Measurements from ENCODE around the gene SUSD2. TPM values are rescaled to one million over a fixed set of nuclear protein-coding genes. Genes with fewer than 3 reads are reported as not detected.
"Not testable (repeated sequence)": the region's sequence is repeated elsewhere in the genome, so short reads cannot be mapped to it uniquely, and the experiment has no call there.

SUSD2 gene
- total and polyA plus RNA-seq, 2 donors (not counting 1 experiment from before 2014, with no cell fraction given), result 10.6 to 11.9 TPM

DNA sequence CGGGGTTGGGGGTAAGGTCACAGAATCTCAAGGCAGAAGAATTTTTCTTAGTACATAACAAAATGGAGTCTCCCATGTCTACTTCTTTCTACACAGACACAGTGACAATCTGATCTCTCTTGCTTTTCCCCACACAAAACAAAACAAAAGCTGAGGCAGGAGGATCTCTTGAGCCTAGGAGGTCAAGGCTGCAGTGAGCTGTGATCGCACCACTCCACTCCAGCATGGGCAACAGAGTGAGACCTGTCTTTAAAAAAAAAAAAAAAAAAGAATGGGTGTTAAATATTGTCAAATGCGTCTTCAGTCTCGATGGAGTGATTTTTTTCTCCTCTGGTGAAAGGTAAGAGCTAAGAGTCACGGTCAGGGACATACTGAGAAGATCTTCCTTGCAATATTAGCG lies 30.4 kb downstream of the SUSD2 start:
- not testable (repeated sequence) for DNase-seq (ENCODE audit: low read depth in 2 of 2); H4K20me1 ChIP-seq (ENCODE audit: control insufficient read depth, extremely low read depth, insufficient read depth, low read length); H2AFZ ChIP-seq (ENCODE audit: low read length); H3K27me3 ChIP-seq (ENCODE audit: control insufficient read depth, insufficient read depth, low read length); H3K27ac ChIP-seq (ENCODE audit: insufficient read depth, low read length); H3K9ac ChIP-seq (ENCODE audit: insufficient read depth, low read length); H3K9me3 ChIP-seq (ENCODE audit: control insufficient read depth, insufficient read depth, low read depth, low read length); H3K36me3 ChIP-seq (ENCODE audit: control insufficient read depth, insufficient read depth, low read length); H3K79me2 ChIP-seq (ENCODE audit: control insufficient read depth, insufficient read depth, low read length); H3K4me3 ChIP-seq (replicated peaks in 1 of 4; ENCODE audit: control extremely low read depth in 1 of 4, insufficient read depth in 1 of 4, low read depth in 3 of 4, low read length in 4 of 4); H3K4me2 ChIP-seq (ENCODE audit: extremely low read depth, insufficient read depth, low read length)
- peaks cover 15% of the 10 kb centered on the region for H3K4me1 ChIP-seq (ENCODE audit: control insufficient read depth, extremely low read depth, insufficient read depth, low read length)

- not testable (repeated sequence) for H3K4me2 ChIP-seq (ENCODE audit: extremely low read depth, insufficient read depth, low read length); H3K4me3 ChIP-seq (replicated peaks in 1 of 4; ENCODE audit: control extremely low read depth in 1 of 4, insufficient read depth in 1 of 4, low read depth in 3 of 4, low read length in 4 of 4); H3K36me3 ChIP-seq (ENCODE audit: control insufficient read depth, insufficient read depth, low read length); H3K9me3 ChIP-seq (ENCODE audit: control insufficient read depth, insufficient read depth, low read depth, low read length); DNase-seq (ENCODE audit: low read depth in 2 of 2); H2AFZ ChIP-seq (ENCODE audit: low read length); H3K79me2 ChIP-seq (ENCODE audit: control insufficient read depth, insufficient read depth, low read length); H3K9ac ChIP-seq (ENCODE audit: insufficient read depth, low read length); H3K4me1 ChIP-seq (ENCODE audit: control insufficient read depth, extremely low read depth, insufficient read depth, low read length); H4K20me1 ChIP-seq (ENCODE audit: control insufficient read depth, extremely low read depth, insufficient read depth, low read length); H3K27me3 ChIP-seq (ENCODE audit: control insufficient read depth, insufficient read depth, low read length); H3K27ac ChIP-seq (ENCODE audit: insufficient read depth, low read length)
These were observed 31.8 kb downstream of the SUSD2 start for GRCh38 chr22:24213111-24213510.

- Histone ChIP-seq H3K27me3 (ENCODE audit: control insufficient read depth, insufficient read depth, low read length) (no peaks in the 10 kb centered on the region), H3K27ac (ENCODE audit: insufficient read depth, low read length) (no peak overlapping the region), H3K9me3 (ENCODE audit: control insufficient read depth, insufficient read depth, low read depth, low read length) (no peaks in the 10 kb centered on the region), H3K4me1 (ENCODE audit: control insufficient read depth, extremely low read depth, insufficient read depth, low read length) (no peaks in the 10 kb centered on the region), H3K36me3 (ENCODE audit: control insufficient read depth, insufficient read depth, low read length) (no peaks in the 10 kb centered on the region), H4K20me1 (ENCODE audit: control insufficient read depth, extremely low read depth, insufficient read depth, low read length) (no peaks in the 10 kb centered on the region), H3K4me3 (replicated peaks in 1 of 4; ENCODE audit: control extremely low read depth in 1 of 4, insufficient read depth in 1 of 4, low read depth in 3 of 4, low read length in 4 of 4) (no peak overlapping the region), H3K4me2 (ENCODE audit: extremely low read depth, insufficient read depth, low read length) (no peak overlapping the region), H3K79me2 (ENCODE audit: control insufficient read depth, insufficient read depth, low read length) (no peaks in the 10 kb centered on the region), H2AFZ (ENCODE audit: low read length) (no peak overlapping the region), H3K9ac (ENCODE audit: insufficient read depth, low read length) (no peak overlapping the region)
- TF ChIP-seq EZH2 (IDR thresholded peaks at IDR 0.05; ENCODE audit: low read length, missing control alignments) (no peak), CTCF (conservative IDR thresholded peaks at IDR 0.05 in 1 of 2, IDR thresholded peaks at IDR 0.05 in 1 of 2; ENCODE audit: low read depth in 1 of 2, low read length in 2 of 2) (no peak)
- DNase-seq (ENCODE audit: low read depth in 2 of 2), result no peak
These were observed 33.4 kb downstream of the SUSD2 start for GRCh38 chr22:24214467-24215285.

GRCh38 chr22:24216541-24217209 lies 35.4 kb downstream of the SUSD2 start:
- Histone ChIP-seq H3K36me3 (ENCODE audit: control insufficient read depth, insufficient read depth, low read length) (no peaks in the 10 kb centered on the region), H2AFZ (ENCODE audit: low read length) (no peak overlapping the region), H3K27me3 (ENCODE audit: control insufficient read depth, insufficient read depth, low read length) (no peaks in the 10 kb centered on the region), H3K4me3 (replicated peaks in 1 of 4; ENCODE audit: control extremely low read depth in 1 of 4, insufficient read depth in 1 of 4, low read depth in 3 of 4, low read length in 4 of 4) (no peak overlapping the region), H3K4me2 (ENCODE audit: extremely low read depth, insufficient read depth, low read length) (no peak overlapping the region), H3K27ac (ENCODE audit: insufficient read depth, low read length) (no peak overlapping the region), H3K4me1 (ENCODE audit: control insufficient read depth, extremely low read depth, insufficient read depth, low read length) (no peaks in the 10 kb centered on the region), H3K79me2 (ENCODE audit: control insufficient read depth, insufficient read depth, low read length) (no peaks in the 10 kb centered on the region), H4K20me1 (ENCODE audit: control insufficient read depth, extremely low read depth, insufficient read depth, low read length) (no peaks in the 10 kb centered on the region), H3K9me3 (ENCODE audit: control insufficient read depth, insufficient read depth, low read depth, low read length) (no peaks in the 10 kb centered on the region), H3K9ac (ENCODE audit: insufficient read depth, low read length) (no peak overlapping the region)
- no peak for TF ChIP-seq EZH2 (IDR thresholded peaks at IDR 0.05; ENCODE audit: low read length, missing control alignments)
- TF ChIP-seq CTCF (conservative IDR thresholded peaks at IDR 0.05 in 1 of 2, IDR thresholded peaks at IDR 0.05 in 1 of 2; ENCODE audit: low read depth in 1 of 2, low read length in 2 of 2), result no peak
- no peak for DNase-seq (ENCODE audit: low read depth in 2 of 2)
